Ishikawa (cell line): Measurements from ENCODE around the gene SLC25A6.

ENCODE experiments used
- CEBPB ChIP-seq: IDR thresholded peaks from 2 replicates; pipeline ENCODE4 v1.6.1; 2012
- CREB1 ChIP-seq: IDR thresholded peaks from 2 replicates; pipeline ENCODE4 v1.6.1; 2012; ENCODE audit warnings: low read depth
- EGR1 ChIP-seq: IDR thresholded peaks from 2 replicates; pipeline ENCODE4 v1.6.1; 2012
- EP300 ChIP-seq: IDR thresholded peaks from 2 replicates; pipeline ENCODE4 v1.6.1; 2012; ENCODE audit warnings: borderline replicate concordance
- FOXM1 ChIP-seq: IDR thresholded peaks from 2 replicates; pipeline ENCODE4 v1.6.1; 2012; ENCODE audit warnings: low read depth, borderline replicate concordance
- NFIC ChIP-seq: IDR thresholded peaks from 2 replicates; pipeline ENCODE4 v1.6.1; 2012
- RAD21 ChIP-seq: IDR thresholded peaks from 2 replicates; pipeline ENCODE4 v1.6.1; 2012; ENCODE audit warnings: low read depth
- TAF1 ChIP-seq: IDR thresholded peaks from 2 replicates; pipeline ENCODE4 v1.6.1; 2012; ENCODE audit warnings: low read depth, mild to moderate bottlenecking
- TCF12 ChIP-seq: IDR thresholded peaks from 2 replicates; pipeline ENCODE4 v1.6.1; 2012; ENCODE audit warnings: low read depth
- TEAD4 ChIP-seq: IDR thresholded peaks from 2 replicates; pipeline ENCODE4 v1.6.1; 2012
- YY1 ChIP-seq: IDR thresholded peaks from 2 replicates; pipeline ENCODE4 v1.6.1; 2012; ENCODE audit warnings: low read depth
- ZBTB7A ChIP-seq: IDR thresholded peaks from 2 replicates; pipeline ENCODE4 v1.6.1; 2012; ENCODE audit warnings: low read depth
- TF ChIP-seq, protein P1 (sequence below): IDR thresholded peaks from 2 replicates; pipeline ENCODE4 v1.6.1; 2012; ENCODE audit warnings: low read depth, mild to moderate bottlenecking
- TF ChIP-seq, protein P2 (sequence below): IDR thresholded peaks from 2 replicates; pipeline ENCODE4 v1.6.1; 2012
- TF ChIP-seq, protein P3 (sequence below): IDR thresholded peaks from 2 replicates; pipeline ENCODE4 v1.6.1; 2012

SLC25A6 gene

DNA sequence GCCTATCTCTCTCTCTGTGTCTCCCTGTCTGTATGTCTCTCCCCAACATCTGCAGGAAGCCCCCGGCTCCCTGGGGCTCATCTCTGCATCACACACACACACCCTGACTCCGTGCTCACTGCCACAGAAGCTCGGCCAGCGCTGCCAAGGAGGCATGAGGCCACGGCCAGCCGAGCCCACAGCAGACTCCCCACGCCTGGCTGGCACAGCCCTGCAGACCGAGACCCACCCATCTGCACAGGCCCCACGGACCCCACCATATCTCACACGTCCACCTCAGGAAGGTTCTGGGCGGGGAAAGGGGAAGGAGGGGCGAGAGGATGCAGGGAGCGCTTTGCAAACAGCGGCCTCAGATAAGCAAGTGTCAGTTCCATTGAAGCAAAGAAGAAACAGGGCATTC, 28.5 kb upstream of the SLC25A6 start:
- no peak for TF ChIP-seq FOXM1
- no peak for TF ChIP-seq TEAD4
- TF ChIP-seq, protein P1, sequence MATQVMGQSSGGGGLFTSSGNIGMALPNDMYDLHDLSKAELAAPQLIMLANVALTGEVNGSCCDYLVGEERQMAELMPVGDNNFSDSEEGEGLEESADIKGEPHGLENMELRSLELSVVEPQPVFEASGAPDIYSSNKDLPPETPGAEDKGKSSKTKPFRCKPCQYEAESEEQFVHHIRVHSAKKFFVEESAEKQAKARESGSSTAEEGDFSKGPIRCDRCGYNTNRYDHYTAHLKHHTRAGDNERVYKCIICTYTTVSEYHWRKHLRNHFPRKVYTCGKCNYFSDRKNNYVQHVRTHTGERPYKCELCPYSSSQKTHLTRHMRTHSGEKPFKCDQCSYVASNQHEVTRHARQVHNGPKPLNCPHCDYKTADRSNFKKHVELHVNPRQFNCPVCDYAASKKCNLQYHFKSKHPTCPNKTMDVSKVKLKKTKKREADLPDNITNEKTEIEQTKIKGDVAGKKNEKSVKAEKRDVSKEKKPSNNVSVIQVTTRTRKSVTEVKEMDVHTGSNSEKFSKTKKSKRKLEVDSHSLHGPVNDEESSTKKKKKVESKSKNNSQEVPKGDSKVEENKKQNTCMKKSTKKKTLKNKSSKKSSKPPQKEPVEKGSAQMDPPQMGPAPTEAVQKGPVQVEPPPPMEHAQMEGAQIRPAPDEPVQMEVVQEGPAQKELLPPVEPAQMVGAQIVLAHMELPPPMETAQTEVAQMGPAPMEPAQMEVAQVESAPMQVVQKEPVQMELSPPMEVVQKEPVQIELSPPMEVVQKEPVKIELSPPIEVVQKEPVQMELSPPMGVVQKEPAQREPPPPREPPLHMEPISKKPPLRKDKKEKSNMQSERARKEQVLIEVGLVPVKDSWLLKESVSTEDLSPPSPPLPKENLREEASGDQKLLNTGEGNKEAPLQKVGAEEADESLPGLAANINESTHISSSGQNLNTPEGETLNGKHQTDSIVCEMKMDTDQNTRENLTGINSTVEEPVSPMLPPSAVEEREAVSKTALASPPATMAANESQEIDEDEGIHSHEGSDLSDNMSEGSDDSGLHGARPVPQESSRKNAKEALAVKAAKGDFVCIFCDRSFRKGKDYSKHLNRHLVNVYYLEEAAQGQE, result no peak
- TF ChIP-seq, protein P2, sequence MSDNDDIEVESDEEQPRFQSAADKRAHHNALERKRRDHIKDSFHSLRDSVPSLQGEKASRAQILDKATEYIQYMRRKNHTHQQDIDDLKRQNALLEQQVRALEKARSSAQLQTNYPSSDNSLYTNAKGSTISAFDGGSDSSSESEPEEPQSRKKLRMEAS, result no peak
- no peak for TF ChIP-seq ZBTB7A

DNA sequence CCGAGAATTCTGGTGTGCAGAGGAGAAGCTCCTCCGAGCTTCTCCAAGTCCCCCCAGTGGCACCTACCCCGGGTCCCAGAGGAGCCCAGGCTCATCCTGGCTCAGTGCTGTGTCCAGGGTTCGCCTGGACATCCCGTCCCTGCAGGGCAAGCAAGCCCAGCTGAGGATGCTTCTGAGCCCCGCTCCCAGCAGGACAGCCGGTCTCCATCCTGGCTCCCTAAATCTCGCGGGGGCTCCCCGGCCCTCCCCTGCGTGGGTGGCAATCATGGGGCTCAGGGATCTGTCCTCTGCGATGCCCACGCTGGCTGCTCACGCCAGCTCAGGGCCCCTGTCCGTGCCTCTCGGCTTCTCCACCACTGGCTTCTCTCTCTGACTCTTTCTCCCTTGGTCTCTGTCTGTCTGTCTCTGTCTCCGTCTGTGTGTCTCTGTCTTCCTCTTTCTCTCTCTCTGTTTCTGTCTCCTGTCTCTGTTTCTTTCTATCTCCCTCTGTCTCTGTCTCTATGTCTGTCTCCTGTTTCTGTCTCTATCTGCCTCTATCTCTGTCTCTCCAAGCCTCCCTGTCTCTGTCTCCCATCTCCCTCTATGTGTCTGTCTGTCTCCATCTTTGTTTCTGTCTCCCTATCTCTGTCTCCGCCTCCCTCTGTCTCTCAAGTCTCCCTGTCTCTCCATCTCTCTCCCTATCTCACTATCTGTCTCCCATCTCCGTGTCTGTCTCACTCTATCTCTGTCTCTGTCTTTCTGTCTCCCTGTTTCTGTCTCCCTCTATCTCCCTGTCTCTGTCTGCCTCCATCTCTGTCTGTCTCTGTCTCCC, 27.8 kb upstream of the SLC25A6 start:
- TF ChIP-seq EP300 (no peak), EGR1 (no peak), TEAD4 (no peak), TAF1 (no peak)

DNA sequence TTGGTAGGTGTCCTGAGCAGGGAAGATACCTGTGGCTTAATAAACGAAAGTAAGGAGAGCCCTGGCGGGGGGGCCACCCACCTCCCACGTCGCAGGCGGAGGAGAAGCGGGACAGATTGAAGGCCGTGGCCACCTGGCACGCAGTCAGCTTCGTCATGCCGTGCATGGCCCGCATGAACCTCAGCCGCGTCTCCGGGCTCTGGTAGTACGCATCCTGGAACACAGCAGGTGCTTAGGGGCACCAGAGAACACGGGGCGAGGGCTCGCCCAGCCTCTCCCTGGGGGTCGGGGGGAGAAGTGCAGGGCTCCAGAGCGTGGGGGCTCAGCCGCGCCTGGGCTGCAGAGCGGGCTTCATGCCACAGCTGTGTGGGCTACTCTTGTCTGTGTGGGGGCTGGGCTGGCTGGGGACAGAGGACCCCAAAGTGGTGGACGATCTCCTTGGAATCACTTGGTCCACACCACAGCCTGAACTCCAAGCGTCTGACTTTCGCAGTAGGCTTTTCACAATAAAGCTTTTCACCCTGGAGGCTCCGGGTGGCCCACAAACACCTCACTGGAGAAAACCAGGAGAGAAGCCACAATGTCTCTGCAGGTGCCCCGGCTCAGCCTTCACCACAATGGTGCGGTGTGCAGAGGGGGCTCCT, 27.1 kb upstream of the SLC25A6 start:
- TF ChIP-seq CREB1 (no peak), RAD21 (no peak), CEBPB (no peak), EGR1 (no peak), TEAD4 (no peak), NFIC (no peak), YY1 (no peak), FOXM1 (no peak), TAF1 (no peak), ZBTB7A (no peak), TCF12 (no peak), EP300 (no peak)
- TF ChIP-seq, protein P1, result no peak
- TF ChIP-seq, protein P3, sequence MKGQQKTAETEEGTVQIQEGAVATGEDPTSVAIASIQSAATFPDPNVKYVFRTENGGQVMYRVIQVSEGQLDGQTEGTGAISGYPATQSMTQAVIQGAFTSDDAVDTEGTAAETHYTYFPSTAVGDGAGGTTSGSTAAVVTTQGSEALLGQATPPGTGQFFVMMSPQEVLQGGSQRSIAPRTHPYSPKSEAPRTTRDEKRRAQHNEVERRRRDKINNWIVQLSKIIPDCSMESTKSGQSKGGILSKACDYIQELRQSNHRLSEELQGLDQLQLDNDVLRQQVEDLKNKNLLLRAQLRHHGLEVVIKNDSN, result no peak
- TF ChIP-seq, protein P2, result no peak

DNA sequence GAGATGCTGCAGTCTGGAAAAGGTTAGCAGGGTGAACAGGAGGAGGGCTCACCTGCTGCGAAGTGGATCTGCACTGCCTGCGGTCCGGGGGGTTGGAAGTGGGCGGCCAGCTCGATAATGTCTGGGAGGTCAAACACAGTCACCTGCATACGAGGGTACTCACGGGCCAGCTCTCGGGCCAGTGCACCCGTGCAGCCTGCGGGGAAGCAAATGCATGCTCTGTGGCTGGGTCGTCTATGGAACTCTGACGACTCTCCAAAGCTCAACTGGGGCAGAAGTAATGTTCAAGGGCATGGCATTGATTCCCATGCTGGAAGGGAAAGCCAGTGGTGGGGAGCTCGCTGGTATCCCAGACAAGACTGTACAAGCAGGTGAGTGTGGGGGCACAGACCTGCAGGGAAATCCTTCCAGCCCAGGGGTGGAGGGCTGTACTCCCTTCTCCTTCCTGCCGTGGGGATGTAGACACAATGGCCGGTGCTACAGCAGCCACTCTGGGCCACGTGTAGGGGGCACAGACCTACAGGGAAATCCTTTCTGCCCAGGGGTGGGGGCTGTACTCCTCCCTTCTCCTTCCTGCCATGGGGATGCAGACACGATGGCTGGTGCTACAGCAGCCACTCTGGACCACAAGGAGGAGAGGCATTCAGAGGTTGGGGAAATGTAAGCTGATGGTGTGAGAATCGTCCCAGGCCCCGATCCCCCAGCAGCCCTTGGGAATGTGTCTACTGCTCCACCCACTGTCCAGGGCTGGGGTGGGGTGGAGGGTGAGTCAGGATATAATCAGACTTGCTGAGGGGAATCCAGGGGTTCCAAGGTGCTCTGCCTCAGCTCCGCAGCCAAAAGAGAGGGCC, 26.2 kb upstream of the SLC25A6 start:
- TF ChIP-seq CEBPB, result no peak
- TF ChIP-seq EGR1, result no peak
- no peak for TF ChIP-seq EP300
- no peak for TF ChIP-seq RAD21
- no peak for TF ChIP-seq TAF1
- TF ChIP-seq CREB1, result no peak
- TF ChIP-seq YY1, result no peak

DNA sequence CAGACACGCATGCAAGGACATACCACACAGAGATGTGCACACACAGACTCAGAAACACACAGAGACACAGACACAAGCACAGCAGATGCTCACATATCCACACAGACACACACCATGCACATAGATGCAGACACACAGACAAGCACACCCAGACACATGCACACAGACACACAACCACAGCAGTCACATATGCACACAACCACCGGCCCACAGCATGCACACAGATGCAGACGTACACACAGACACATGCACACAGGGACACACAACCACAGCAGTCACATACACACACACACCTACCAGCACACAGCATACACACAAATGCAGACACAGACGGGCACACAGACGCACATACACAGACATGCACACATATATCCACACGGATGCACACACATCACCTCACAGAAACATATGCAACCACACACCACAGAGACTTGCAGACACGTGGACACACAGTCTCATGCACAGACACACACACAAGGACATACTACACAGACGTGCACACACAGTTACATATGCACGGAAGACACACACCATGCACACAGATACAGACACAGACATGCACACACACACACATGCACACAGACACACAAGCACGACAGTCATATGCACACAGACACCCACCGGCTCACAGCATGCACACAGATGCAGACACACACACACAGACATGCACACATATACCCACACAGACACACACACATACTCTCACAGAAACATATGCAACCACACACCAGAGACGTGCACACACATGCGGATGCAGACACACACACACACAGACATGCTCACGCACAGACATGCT, 25.2 kb upstream of the SLC25A6 start:
- TF ChIP-seq, protein P3, result no peak
